ENCODE results near the gene FOCAD.
"Not testable (repeated sequence)": the region's sequence is repeated elsewhere in the genome, so short reads cannot be mapped to it uniquely, and the experiment has no call there.

Gene FOCAD

GRCh38 chr9:20972684-20973083 is 288.6 kb downstream of the FOCAD start:
- DNase-seq (ENCODE audit: low read depth, low spot score) = no peak

- not testable (repeated sequence) for DNase-seq (ENCODE audit: low read depth, low spot score)
Observed at GRCh38 chr9:20973246-20973947, 289.3 kb downstream of the FOCAD start.

GRCh38 chr9:20974191-20974938 is 290.3 kb downstream of the FOCAD start:
- not testable (repeated sequence) for DNase-seq (ENCODE audit: low read depth, low spot score)

- DNase-seq (ENCODE audit: low read depth, low spot score) = no peak
Observed at GRCh38 chr9:20978249-20978648, 294.2 kb downstream of the FOCAD start.

DNA sequence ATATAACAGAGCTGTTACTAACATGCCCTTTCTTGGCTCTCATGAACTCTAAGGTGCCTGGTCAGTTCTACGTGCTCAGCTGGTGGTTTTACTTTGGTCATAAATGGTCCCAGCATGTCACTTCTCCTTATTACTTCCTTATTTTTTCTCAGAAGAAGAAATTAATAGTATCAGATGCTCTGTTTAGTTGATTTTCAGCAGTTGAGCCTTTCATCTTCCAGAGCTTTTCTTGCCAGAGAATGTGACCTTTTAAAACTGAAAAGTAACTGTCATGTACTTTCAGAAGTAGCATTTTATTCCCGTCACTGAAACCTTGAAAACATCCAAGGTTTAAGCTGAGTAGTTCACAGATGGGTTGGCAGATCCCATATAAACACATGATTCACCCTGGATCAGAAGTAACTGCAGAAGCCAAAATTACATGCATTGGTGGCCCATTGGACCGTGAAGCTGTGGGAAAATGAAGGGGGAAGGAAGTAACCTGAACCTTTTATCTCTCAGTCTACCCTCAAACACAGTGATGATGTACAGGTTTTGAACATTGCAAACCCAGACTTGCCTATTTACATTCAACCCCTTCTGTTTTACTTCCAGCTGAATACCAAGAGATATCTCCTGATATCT is 296.9 kb downstream of the FOCAD start:
- DNase-seq (ENCODE audit: low read depth, low spot score) = no peak

DNA sequence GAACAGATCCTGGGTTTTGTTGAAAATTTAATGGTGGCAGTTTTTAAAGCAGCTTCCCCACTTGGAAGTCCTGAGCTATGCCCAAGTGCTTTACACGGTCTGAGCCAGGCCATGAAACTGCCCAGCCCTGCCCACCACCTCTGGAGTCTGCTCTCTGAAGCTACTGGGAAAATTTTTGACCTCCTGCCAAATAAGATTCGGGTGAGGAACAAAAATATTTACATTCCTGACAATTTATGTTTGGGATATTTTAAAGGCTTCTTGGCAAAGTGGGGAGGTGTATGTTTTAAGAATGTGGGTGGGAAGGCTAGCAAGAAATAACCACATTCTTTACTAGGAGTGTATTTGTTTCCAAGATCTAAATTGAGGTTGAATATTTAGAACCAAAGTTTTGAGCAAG is 297.4 kb downstream of the FOCAD start:
- no peak for DNase-seq (ENCODE audit: low read depth, low spot score)

DNA sequence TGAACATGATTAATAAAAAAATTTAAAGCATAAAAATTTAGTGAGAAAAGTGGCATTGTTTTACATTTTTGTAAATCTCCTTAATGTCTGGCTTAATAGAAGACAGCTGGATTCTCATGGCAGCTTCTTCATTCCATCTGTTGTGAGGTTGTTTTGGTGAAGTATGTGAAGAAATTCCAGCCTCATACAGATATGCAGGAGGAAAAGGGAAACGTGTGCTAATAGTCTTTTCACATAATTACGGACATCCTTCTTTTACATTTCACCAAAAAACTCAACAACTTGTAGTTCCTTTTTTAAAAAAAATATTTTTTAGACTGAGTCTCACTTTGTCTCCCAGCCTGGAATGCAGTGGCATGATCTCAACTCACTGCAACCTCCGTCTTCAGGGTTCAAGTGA is 300.4 kb downstream of the FOCAD start:
- DNase-seq (ENCODE audit: low read depth, low spot score) = no peak

- DNase-seq (ENCODE audit: low read depth, low spot score) = no peak
Observed at GRCh38 chr9:20985851-20986600, 302.0 kb downstream of the FOCAD start.

DNA sequence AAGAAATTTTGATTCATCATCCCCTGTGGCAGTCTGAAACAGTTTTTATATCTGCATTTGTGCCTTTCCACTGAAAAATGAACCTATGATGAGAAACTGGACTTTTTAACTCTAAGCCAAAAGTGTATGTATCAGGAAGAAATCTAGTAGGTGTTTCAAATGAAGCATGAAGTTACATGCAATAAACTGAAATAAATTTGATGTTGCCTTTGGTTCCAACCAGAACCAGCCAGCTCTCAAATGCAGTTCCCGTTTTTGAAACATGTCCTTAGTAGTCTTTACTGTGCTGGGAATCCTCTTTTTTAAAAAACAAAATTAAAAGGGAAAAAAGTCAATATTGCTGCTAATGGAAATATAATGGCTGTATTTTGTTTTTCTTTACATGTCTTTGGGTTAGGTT is 303.5 kb downstream of the FOCAD start:
- no peak for DNase-seq (ENCODE audit: low read depth, low spot score)

DNA sequence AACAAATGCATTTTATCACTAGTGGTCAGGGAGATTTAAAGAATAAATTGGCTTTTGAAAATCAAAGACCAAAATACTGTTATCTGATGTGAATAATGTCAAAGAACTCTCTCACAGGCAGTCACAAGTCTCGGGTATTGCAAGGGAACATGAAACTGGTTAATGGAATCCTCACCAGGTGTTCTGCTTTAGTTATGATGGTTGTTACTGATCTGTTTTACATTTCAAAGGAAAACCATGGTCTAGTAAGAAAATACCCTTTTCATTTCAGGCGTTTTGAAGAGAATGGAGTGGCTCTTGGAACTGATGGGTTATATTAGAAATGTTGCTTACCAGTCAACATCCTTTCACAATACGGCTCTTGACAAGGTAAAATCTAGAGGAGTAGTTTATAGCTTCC is 304.0 kb downstream of the FOCAD start:
- no peak for DNase-seq (ENCODE audit: low read depth, low spot score)

GRCh38 chr9:20988671-20989315 is 304.7 kb downstream of the FOCAD start:
- no peak for DNase-seq (ENCODE audit: low read depth, low spot score)

- no peak for DNase-seq (ENCODE audit: low read depth, low spot score)
Observed at GRCh38 chr9:20989923-20990341, 305.9 kb downstream of the FOCAD start.

- no peak for DNase-seq (ENCODE audit: low read depth, low spot score)
Observed at GRCh38 chr9:20990867-20991266, 306.8 kb downstream of the FOCAD start.

DNA sequence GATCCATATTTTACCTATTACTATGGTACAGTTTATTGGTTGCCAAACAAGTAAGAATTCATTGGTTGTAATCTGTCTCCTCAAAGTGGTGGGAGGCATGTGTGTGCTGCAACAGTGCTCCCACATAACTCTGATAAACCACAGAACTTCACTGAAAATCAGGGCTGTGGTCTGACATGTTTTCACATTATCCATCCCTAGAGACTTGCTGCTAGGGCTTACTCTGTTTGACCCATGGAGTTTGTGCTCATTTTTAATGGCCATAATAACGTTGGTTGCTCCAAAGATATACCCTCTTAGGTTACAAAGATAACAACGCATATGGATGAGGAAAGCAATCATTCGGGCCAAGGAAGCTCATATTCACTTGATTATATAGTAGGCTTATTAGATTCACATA is 310.4 kb downstream of the FOCAD start:
- DNase-seq (ENCODE audit: low read depth, low spot score) = no peak

GRCh38 chr9:20995616-20996015 is 311.6 kb downstream of the FOCAD start:
- DNase-seq (ENCODE audit: low read depth, low spot score) = no peak

DNA sequence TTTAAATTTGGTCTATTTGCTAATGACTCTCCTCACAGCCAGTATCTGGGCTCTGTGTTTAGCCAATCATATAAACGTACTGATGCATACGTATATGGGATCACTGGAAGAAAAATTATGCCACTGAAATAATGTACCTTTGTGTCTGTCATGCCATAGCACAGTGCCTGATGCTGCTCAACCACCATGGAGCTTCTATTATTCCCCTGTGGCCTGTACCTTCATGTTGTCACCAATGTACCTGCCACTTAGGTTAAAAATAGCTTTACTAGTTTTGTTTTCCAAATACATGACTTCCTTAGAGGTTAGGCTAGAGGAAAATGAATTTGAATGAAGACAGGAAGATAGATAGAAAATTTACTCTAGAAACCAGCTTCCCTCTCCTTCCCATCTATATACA is 312.8 kb downstream of the FOCAD start:
- no peak for DNase-seq (ENCODE audit: low read depth, low spot score)

GRCh38 chr9:20997503-20998076 is 313.5 kb downstream of the FOCAD start:
- DNase-seq (ENCODE audit: low read depth, low spot score) = no peak

DNA sequence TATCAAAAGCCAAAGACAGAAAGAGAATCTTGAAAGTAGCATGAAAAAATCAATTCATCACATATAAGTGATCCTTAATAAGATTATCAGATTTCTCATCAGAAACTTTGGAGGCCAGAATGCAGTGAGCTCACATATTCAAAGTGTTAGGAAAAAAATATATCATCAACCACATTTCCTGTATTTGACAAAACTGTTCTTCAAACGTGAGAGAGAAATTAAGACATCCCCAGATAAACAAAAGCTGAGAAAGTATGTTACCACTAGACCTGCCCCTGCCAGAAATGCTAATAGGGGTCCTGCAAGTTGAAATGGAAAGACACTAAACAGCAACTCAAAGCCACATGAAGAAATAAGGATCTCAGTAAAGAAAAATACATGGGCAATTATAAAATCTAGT is 317.5 kb downstream of the FOCAD start:
- no peak for DNase-seq (ENCODE audit: low read depth, low spot score)

GRCh38 chr9:21002040-21002439 is 318.0 kb downstream of the FOCAD start:
- no peak for DNase-seq (ENCODE audit: low read depth, low spot score)

GRCh38 chr9:21015129-21015815 is 331.2 kb downstream of the FOCAD start:
- no peak for DNase-seq (ENCODE audit: low read depth, low spot score)

- DNase-seq (ENCODE audit: low read depth, low spot score) = no peak
Observed at GRCh38 chr9:21015995-21016394, 331.9 kb downstream of the FOCAD start.

Data from brain pericyte (primary cell).